Stimulated activated CD4-positive, alpha-beta T cell treated with anti-CD3 and anti-CD28 coated beads, Interleukin-1b, Interleukin-23, amount 100 ng/mL, for 24 hours (primary cell): ENCODE data around the gene MAP9.
"Not testable (repeated sequence)": the region's sequence is repeated elsewhere in the genome, so short reads cannot be mapped to it uniquely, and the experiment has no call there.

Experiments
- DNase-seq, 4 experiments: peaks; one replicate each; pipeline ENCODE4 v3.0.0-alpha.2; 2020; ENCODE audit warnings: low read depth in 4 of 4, low spot score in 1 of 4

The MAP9 gene

GRCh38 chr4:155376387-155377268 is at the start of gene MAP9:
Gene MAP9, minus strand, starts transcription at chr4:155376965. Its CDS starts 1,115 bp downstream, at chr4:155375850.
- DNase-seq, result peak; percentile 58 to 82 (median 76)

- DNase-seq, result not testable (repeated sequence)
Measured at GRCh38 chr4:155424778-155425177, 48.0 kb upstream of the MAP9 start.

GRCh38 chr4:155423671-155424070 is 46.9 kb upstream of the MAP9 start:
- DNase-seq, result no peak

GRCh38 chr4:155419266-155419665 is 42.5 kb upstream of the MAP9 start:
- DNase-seq, result no peak

GRCh38 chr4:155415662-155416061 is 38.9 kb upstream of the MAP9 start:
- no peak for DNase-seq

GRCh38 chr4:155413451-155413850 is 36.7 kb upstream of the MAP9 start:
- no peak for DNase-seq

GRCh38 chr4:155411546-155411945 is 34.8 kb upstream of the MAP9 start:
- no peak for DNase-seq

GRCh38 chr4:155408796-155409195 is 32.0 kb upstream of the MAP9 start:
- DNase-seq, result no peak

GRCh38 chr4:155407480-155407879 is 30.7 kb upstream of the MAP9 start:
- DNase-seq, result no peak

- no peak for DNase-seq
Measured at GRCh38 chr4:155405059-155405458, 28.3 kb upstream of the MAP9 start.

GRCh38 chr4:155403886-155404285 is 27.1 kb upstream of the MAP9 start:
- no peak for DNase-seq

- no peak for DNase-seq
Measured at GRCh38 chr4:155402941-155403340, 26.2 kb upstream of the MAP9 start.

GRCh38 chr4:155400893-155401292 is 24.1 kb upstream of the MAP9 start:
- DNase-seq, result no peak

GRCh38 chr4:155399974-155400697 is 23.4 kb upstream of the MAP9 start:
- no peak for DNase-seq

- DNase-seq, result no peak
Measured at GRCh38 chr4:155392481-155393184, 15.9 kb upstream of the MAP9 start.

GRCh38 chr4:155391932-155392331 is 15.2 kb upstream of the MAP9 start:
- DNase-seq, result no peak

- DNase-seq, result no peak
Measured at GRCh38 chr4:155388162-155388561, 11.4 kb upstream of the MAP9 start.

GRCh38 chr4:155383541-155383940 is 6.8 kb upstream of the MAP9 start:
- no peak for DNase-seq

GRCh38 chr4:155377276-155377675 is 511 bp upstream of the MAP9 start:
- no peak for DNase-seq

- no peak for DNase-seq
Measured at GRCh38 chr4:155371432-155372043, 5.2 kb downstream of the MAP9 start.

- no peak for DNase-seq
Measured at GRCh38 chr4:155367608-155368007, 9.2 kb downstream of the MAP9 start.
